Tibial artery (tissue), 4 donors: ENCODE measurements around the gene COG4.

Experiments used
- DNase-seq, 2 donors: peaks; one replicate each; pipeline ENCODE4 v3.0.0-alpha.2; 2019
- H3K27ac ChIP-seq, 2 donors: fragments of 200-600 bp; sonication (generic) in 1 of 2; 1 replicate in 1 of 2; 2 replicates in 1 of 2; pipeline ENCODE4 v1.5.1; 2018 to 2019; ENCODE audit warnings: mild to moderate bottlenecking in 1 of 2
- H3K27me3 ChIP-seq, 2 donors: fragments of 200-600 bp; sonication (generic) in 1 of 2; one replicate each; pipeline versions ENCODE4 v1.5.1 to v1.6.0; 2016 to 2019
- H3K36me3 ChIP-seq, 3 donors: fragments of 200-600 bp; sonication (generic) in 2 of 3; one replicate each; pipeline ENCODE4 v1.5.1; 2016 to 2019; ENCODE audit warnings: mild to moderate bottlenecking in 2 of 3
- H3K4me1 ChIP-seq, 4 donors: fragments of 200-600 bp; sonication (generic) in 2 of 4; 1 replicate in 3 of 4; 2 replicates in 1 of 4; pipeline ENCODE4 v1.5.1; 2016 to 2019
- H3K4me3 ChIP-seq, 2 donors: fragments of 200-600 bp; sonication (generic) in 1 of 2; 1 replicate in 1 of 2; 2 replicates in 1 of 2; pipeline ENCODE4 v1.5.1; 2018 to 2019; ENCODE audit warnings: mild to moderate bottlenecking in 2 of 2
- H3K9me3 ChIP-seq, 3 donors: fragments of 200-600 bp; sonication (generic) in 1 of 3; one replicate each; pipeline ENCODE4 v1.5.1; 2016 to 2019
- CTCF ChIP-seq, 2 experiments: fragments of 200-600 bp in 1 of 2; fragments of 450-650 bp in 1 of 2; IDR thresholded peaks; one replicate each; pipeline ENCODE4 v1.5.1; 2017 to 2019; ENCODE audit warnings: antibody characterized with exemption in 2 of 2, mild to moderate bottlenecking in 1 of 2, moderate library complexity in 1 of 2
- intact Hi-C: fragments of 100-400 bp; cut with DNase I; formaldehyde crosslinking; loops from one replicate; pipeline ENCODE4 v1.15.0; 2023; ENCODE audit warnings: low total_unique reads

Gene COG4

DNA sequence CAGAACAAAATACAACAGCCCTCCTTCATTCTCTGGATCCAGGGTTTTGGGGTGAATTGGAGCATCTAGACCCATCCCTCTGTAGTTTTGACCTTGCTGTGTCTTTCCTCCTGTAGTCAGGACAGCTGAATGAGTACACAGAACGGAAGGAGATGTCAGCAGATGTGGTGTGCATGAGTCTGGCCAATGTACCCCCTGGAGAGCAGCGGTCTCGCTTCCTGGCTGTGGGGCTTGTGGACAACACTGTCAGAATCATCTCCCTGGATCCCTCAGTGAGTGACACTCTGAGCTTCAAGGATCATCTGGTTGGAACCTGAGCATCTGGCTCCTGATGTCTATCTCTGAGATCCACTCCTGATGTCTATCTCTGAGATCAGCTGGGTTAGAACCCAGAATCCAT, 32.7 kb upstream of the COG4 start:
- H3K4me3 ChIP-seq, result no peak overlapping the region
- intact Hi-C loops, result no loop called here
- no peaks in the 10 kb centered on the region for H3K9me3 ChIP-seq
- no peaks in the 10 kb centered on the region for H3K27me3 ChIP-seq
- no peak for DNase-seq
- no peaks in the 10 kb centered on the region for H3K4me1 ChIP-seq
- TF ChIP-seq CTCF (IDR thresholded peaks at IDR 0.05), result no peak
- H3K27ac ChIP-seq, result no peak overlapping the region
- peaks cover 80 to 98% (median 93%) of the 10 kb centered on the region in 3 donors for H3K36me3 ChIP-seq

GRCh38 chr16:70553645-70554044, 30.3 kb upstream of the COG4 start:
- no peak overlapping the region for H3K27ac ChIP-seq
- no peaks in the 10 kb centered on the region for H3K27me3 ChIP-seq
- intact Hi-C loops, result no loop called here
- H3K36me3 ChIP-seq, result peaks cover 79 to 99% (median 93%) of the 10 kb centered on the region in 3 donors
- no peaks in the 10 kb centered on the region for H3K9me3 ChIP-seq
- no peak for DNase-seq
- no peak overlapping the region for H3K4me3 ChIP-seq
- no peak for TF ChIP-seq CTCF (IDR thresholded peaks at IDR 0.05)
- no peaks in the 10 kb centered on the region for H3K4me1 ChIP-seq

DNA sequence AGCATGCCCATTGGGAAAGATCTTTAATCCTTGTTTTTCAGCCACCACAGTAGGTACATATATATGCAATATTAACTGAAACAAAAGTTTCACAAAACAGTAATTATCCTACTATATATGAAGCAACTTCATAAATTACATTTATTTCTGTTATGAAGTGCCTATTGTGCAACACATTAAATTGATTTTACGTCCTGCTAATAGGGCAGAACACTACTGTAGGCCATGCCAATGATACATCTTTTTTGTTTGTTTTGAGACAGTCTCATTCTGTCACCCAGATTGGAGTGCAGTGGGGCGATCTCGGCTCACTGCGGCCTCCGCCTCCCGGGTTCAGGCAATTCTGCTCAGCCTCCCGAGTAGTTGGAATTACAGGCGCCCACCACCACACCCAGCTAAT, 29.3 kb upstream of the COG4 start:
- no peak for DNase-seq
- H3K4me3 ChIP-seq, result no peak overlapping the region
- TF ChIP-seq CTCF (IDR thresholded peaks at IDR 0.05), result no peak
- H3K9me3 ChIP-seq, result no peaks in the 10 kb centered on the region
- intact Hi-C loops, result no loop called here
- no peaks in the 10 kb centered on the region for H3K27me3 ChIP-seq
- peaks cover 80 to 99% (median 93%) of the 10 kb centered on the region in 3 donors for H3K36me3 ChIP-seq
- no peaks in the 10 kb centered on the region for H3K4me1 ChIP-seq
- H3K27ac ChIP-seq, result no peak overlapping the region

DNA sequence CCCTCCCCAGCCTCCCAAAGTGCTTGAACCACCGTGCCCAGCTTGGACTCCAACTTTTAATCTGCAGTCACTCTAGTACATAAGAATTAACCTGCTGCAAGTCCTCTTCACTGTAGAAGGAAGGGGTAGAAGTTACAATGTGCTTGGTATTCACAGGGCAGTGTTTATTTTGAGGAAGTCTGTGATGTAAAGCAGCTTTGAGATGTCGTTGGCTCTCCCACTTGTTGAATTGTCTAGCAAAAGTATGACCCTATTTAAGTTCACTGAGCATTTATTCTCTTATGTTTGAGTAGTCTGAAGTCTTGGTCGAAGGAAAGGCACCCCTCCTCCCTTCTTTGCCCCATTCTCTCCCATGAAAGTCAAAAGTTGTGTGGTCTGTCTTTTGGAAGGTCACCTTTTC, 28.4 kb upstream of the COG4 start:
- Histone ChIP-seq H3K4me1 (no peaks in the 10 kb centered on the region), H3K27ac (no peak overlapping the region), H3K36me3 (peaks cover 80 to 99% (median 96%) of the 10 kb centered on the region in 3 donors), H3K9me3 (no peaks in the 10 kb centered on the region), H3K4me3 (no peak overlapping the region), H3K27me3 (no peaks in the 10 kb centered on the region)
- TF ChIP-seq CTCF (IDR thresholded peaks at IDR 0.05), result no peak
- intact Hi-C loops, result no loop called here
- DNase-seq, result no peak

DNA sequence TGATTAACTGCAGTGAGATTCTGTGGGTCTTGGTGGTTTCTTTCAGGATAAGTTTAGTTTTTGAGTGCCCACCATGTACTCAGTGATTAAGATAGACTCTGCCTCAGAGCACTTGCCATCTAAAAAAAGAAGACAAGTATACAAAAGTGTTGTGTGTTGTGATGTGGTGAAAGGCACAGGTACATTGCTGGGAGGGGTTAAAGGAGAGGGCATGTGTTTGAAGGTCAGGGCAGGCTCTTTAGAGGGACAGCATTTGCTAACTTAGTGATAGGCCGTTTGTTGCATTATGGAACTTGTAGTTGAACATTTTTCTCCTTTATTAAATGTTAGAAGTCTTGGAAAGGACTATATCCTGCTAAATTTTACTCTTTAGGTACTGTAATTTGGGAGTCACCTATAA, 26.7 kb upstream of the COG4 start:
- TF ChIP-seq CTCF (IDR thresholded peaks at IDR 0.05), result no peak
- DNase-seq, result no peak
- H3K27ac ChIP-seq, result no peak overlapping the region
- H3K9me3 ChIP-seq, result no peaks in the 10 kb centered on the region
- peaks cover 75 to 99% (median 96%) of the 10 kb centered on the region in 3 donors for H3K36me3 ChIP-seq
- H3K27me3 ChIP-seq, result no peaks in the 10 kb centered on the region
- intact Hi-C loops, result no loop called here
- H3K4me3 ChIP-seq, result no peak overlapping the region
- H3K4me1 ChIP-seq, result no peaks in the 10 kb centered on the region

DNA sequence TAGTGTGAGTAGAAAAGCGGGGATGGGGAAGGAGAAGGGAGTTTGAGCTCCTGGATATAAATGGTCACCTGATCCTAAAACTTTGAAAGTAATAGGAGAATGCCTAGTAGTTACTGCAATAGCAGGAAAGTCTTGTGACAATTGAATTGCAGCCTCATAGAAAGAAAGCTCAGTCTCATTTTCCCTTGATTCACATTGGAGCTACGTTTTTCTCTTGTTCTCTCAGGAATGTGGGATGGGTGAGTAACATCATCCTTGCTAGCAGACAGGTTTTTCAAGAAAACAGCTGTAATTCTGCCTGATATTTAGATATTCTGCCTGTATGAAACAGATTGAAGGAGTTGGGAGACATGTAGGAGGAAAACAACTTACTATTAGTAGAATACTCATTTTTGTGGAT, 25.6 kb upstream of the COG4 start:
- Histone ChIP-seq H3K27ac (no peak overlapping the region), H3K4me1 (no peaks in the 10 kb centered on the region), H3K9me3 (no peaks in the 10 kb centered on the region), H3K36me3 (peaks cover 71 to 99% (median 96%) of the 10 kb centered on the region in 3 donors), H3K27me3 (no peaks in the 10 kb centered on the region), H3K4me3 (no peak overlapping the region)
- intact Hi-C loops, result no loop called here
- no peak for TF ChIP-seq CTCF (IDR thresholded peaks at IDR 0.05)
- DNase-seq, result no peak
